ENCODE measurements around the gene GREB1L. TPM values are rescaled to one million over a fixed set of nuclear protein-coding genes. Genes with fewer than 3 reads are reported as not detected.

GREB1L gene
- total RNA-seq, 1 experiment from 2014 or later, result 1.2 TPM

GRCh38 chr18:21330122-21330701 lies 88.2 kb downstream of the GREB1L start:
- Histone ChIP-seq H3K4me1 (replicated peaks) (peaks cover 10% of the 10 kb centered on the region), H3K9me3 (replicated peaks) (no peaks in the 10 kb centered on the region), H3K4me3 (no peak overlapping the region), H3K36me3 (no peaks in the 10 kb centered on the region), H3K27ac (no peak overlapping the region), H3K27me3 (replicated peaks) (peaks cover 5% of the 10 kb centered on the region; the same call in 1 of the 2 replicates)
- DNase-seq (ENCODE audit: low read depth in 1 of 2, low spot score in 2 of 2), result peak in 1 of 2 experiments; percentile 16

- Histone ChIP-seq H3K36me3 (no peaks in the 10 kb centered on the region), H3K27me3 (replicated peaks) (peaks cover 5% of the 10 kb centered on the region; the same call in 1 of the 2 replicates), H3K4me3 (no peak overlapping the region), H3K4me1 (replicated peaks) (peaks cover 14% of the 10 kb centered on the region), H3K27ac (no peak overlapping the region), H3K9me3 (replicated peaks) (no peaks in the 10 kb centered on the region)
- DNase-seq (ENCODE audit: low read depth in 1 of 2, low spot score in 2 of 2), result no peak
These were observed 89.0 kb downstream of the GREB1L start for GRCh38 chr18:21331065-21331464.

GRCh38 chr18:21335927-21336488 lies 94.0 kb downstream of the GREB1L start:
- Histone ChIP-seq H3K36me3 (no peaks in the 10 kb centered on the region), H3K27ac (no peak overlapping the region), H3K4me1 (replicated peaks) (peaks cover 4% of the 10 kb centered on the region), H3K27me3 (replicated peaks) (no peaks in the 10 kb centered on the region), H3K9me3 (replicated peaks) (no peaks in the 10 kb centered on the region; the same call in 1 of the 2 replicates), H3K4me3 (no peak overlapping the region)
- no peak for DNase-seq (ENCODE audit: low read depth in 1 of 2, low spot score in 2 of 2)

- H3K4me1 ChIP-seq (replicated peaks), result peaks cover 4% of the 10 kb centered on the region
- H3K27ac ChIP-seq, result no peak overlapping the region
- H3K4me3 ChIP-seq, result no peak overlapping the region
- H3K9me3 ChIP-seq (replicated peaks), result no peaks in the 10 kb centered on the region; the same call in 1 of the 2 replicates
- no peaks in the 10 kb centered on the region for H3K36me3 ChIP-seq
- DNase-seq (ENCODE audit: low read depth in 1 of 2, low spot score in 2 of 2), result no peak
- no peaks in the 10 kb centered on the region for H3K27me3 ChIP-seq (replicated peaks)
These were observed 94.8 kb downstream of the GREB1L start for GRCh38 chr18:21336846-21337245.

GRCh38 chr18:21341141-21341540 lies 99.1 kb downstream of the GREB1L start:
- H3K27me3 ChIP-seq (replicated peaks), result no peaks in the 10 kb centered on the region; the same call in 1 of the 2 replicates
- DNase-seq (ENCODE audit: low read depth in 1 of 2, low spot score in 2 of 2), result no peak
- no peak overlapping the region for H3K4me3 ChIP-seq
- no peak overlapping the region for H3K27ac ChIP-seq
- no peaks in the 10 kb centered on the region; the same call in 1 of the 2 replicates for H3K9me3 ChIP-seq (replicated peaks)
- no peaks in the 10 kb centered on the region for H3K36me3 ChIP-seq
- no peaks in the 10 kb centered on the region; the same call in 1 of the 2 replicates for H3K4me1 ChIP-seq (replicated peaks)

- no peak overlapping the region for H3K4me3 ChIP-seq
- no peak overlapping the region for H3K27ac ChIP-seq
- H3K9me3 ChIP-seq (replicated peaks), result no peaks in the 10 kb centered on the region; the same call in 1 of the 2 replicates
- no peaks in the 10 kb centered on the region; the same call in 1 of the 2 replicates for H3K27me3 ChIP-seq (replicated peaks)
- H3K36me3 ChIP-seq, result no peaks in the 10 kb centered on the region
- no peaks in the 10 kb centered on the region for H3K4me1 ChIP-seq (replicated peaks)
- no peak for DNase-seq (ENCODE audit: low read depth in 1 of 2, low spot score in 2 of 2)
These were observed 100.3 kb downstream of the GREB1L start for GRCh38 chr18:21342372-21342771.

GRCh38 chr18:21344860-21345259 lies 102.8 kb downstream of the GREB1L start:
- H3K36me3 ChIP-seq, result no peaks in the 10 kb centered on the region
- no peak overlapping the region for H3K27ac ChIP-seq
- no peaks in the 10 kb centered on the region; the same call in 1 of the 2 replicates for H3K27me3 ChIP-seq (replicated peaks)
- no peak overlapping the region for H3K4me3 ChIP-seq
- no peaks in the 10 kb centered on the region; the same call in 1 of the 2 replicates for H3K9me3 ChIP-seq (replicated peaks)
- H3K4me1 ChIP-seq (replicated peaks), result no peaks in the 10 kb centered on the region
- no peak for DNase-seq (ENCODE audit: low read depth in 1 of 2, low spot score in 2 of 2)

GRCh38 chr18:21345840-21346239 lies 103.8 kb downstream of the GREB1L start:
- Histone ChIP-seq H3K4me3 (no peak overlapping the region), H3K27ac (no peak overlapping the region), H3K27me3 (replicated peaks) (no peaks in the 10 kb centered on the region; the same call in 1 of the 2 replicates), H3K9me3 (replicated peaks) (no peaks in the 10 kb centered on the region; the same call in 1 of the 2 replicates), H3K4me1 (replicated peaks) (no peaks in the 10 kb centered on the region), H3K36me3 (no peaks in the 10 kb centered on the region)
- DNase-seq (ENCODE audit: low read depth in 1 of 2, low spot score in 2 of 2), result no peak

- H3K4me3 ChIP-seq, result no peak overlapping the region
- H3K36me3 ChIP-seq, result no peaks in the 10 kb centered on the region
- no peaks in the 10 kb centered on the region for H3K4me1 ChIP-seq (replicated peaks)
- DNase-seq (ENCODE audit: low read depth in 1 of 2, low spot score in 2 of 2), result no peak
- H3K9me3 ChIP-seq (replicated peaks), result no peaks in the 10 kb centered on the region
- no peak overlapping the region for H3K27ac ChIP-seq
- no peaks in the 10 kb centered on the region for H3K27me3 ChIP-seq (replicated peaks)
These were observed 117.7 kb downstream of the GREB1L start for GRCh38 chr18:21359746-21360145.

- Histone ChIP-seq H3K4me3 (no peak overlapping the region), H3K36me3 (no peaks in the 10 kb centered on the region), H3K27me3 (replicated peaks) (no peaks in the 10 kb centered on the region), H3K9me3 (replicated peaks) (no peaks in the 10 kb centered on the region), H3K27ac (no peak overlapping the region), H3K4me1 (replicated peaks) (no peaks in the 10 kb centered on the region)
- no peak for DNase-seq (ENCODE audit: low read depth in 1 of 2, low spot score in 2 of 2)
These were observed 119.4 kb downstream of the GREB1L start for GRCh38 chr18:21361307-21361880.

GRCh38 chr18:21362831-21363230 lies 120.8 kb downstream of the GREB1L start:
- DNase-seq (ENCODE audit: low read depth in 1 of 2, low spot score in 2 of 2), result no peak
- Histone ChIP-seq H3K9me3 (replicated peaks) (no peaks in the 10 kb centered on the region), H3K4me3 (no peak overlapping the region), H3K27ac (no peak overlapping the region), H3K27me3 (replicated peaks) (no peaks in the 10 kb centered on the region), H3K36me3 (no peaks in the 10 kb centered on the region), H3K4me1 (replicated peaks) (no peaks in the 10 kb centered on the region)

GRCh38 chr18:21363348-21363747 lies 121.3 kb downstream of the GREB1L start:
- H3K4me1 ChIP-seq (replicated peaks), result no peaks in the 10 kb centered on the region
- H3K36me3 ChIP-seq, result no peaks in the 10 kb centered on the region
- H3K27me3 ChIP-seq (replicated peaks), result no peaks in the 10 kb centered on the region
- DNase-seq (ENCODE audit: low read depth in 1 of 2, low spot score in 2 of 2), result no peak
- H3K9me3 ChIP-seq (replicated peaks), result no peaks in the 10 kb centered on the region
- H3K27ac ChIP-seq, result no peak overlapping the region
- no peak overlapping the region for H3K4me3 ChIP-seq

- H3K4me1 ChIP-seq (replicated peaks), result 0 out of 2 replicates have a peak, but pooled peaks cover 4% of the 10 kb centered on the region
- H3K4me3 ChIP-seq, result no peak overlapping the region
- H3K27me3 ChIP-seq (replicated peaks), result peaks cover 4% of the 10 kb centered on the region; the same call in 1 of the 2 replicates
- H3K27ac ChIP-seq, result no peak overlapping the region
- no peak for DNase-seq (ENCODE audit: low read depth in 1 of 2, low spot score in 2 of 2)
- H3K9me3 ChIP-seq (replicated peaks), result no peaks in the 10 kb centered on the region
- H3K36me3 ChIP-seq, result no peaks in the 10 kb centered on the region
These were observed 122.4 kb downstream of the GREB1L start for GRCh38 chr18:21364471-21364870.

GRCh38 chr18:21366896-21367295 lies 124.9 kb downstream of the GREB1L start:
- H3K27ac ChIP-seq, result no peak overlapping the region
- 0 out of 2 replicates have a peak, but pooled peaks cover 4% of the 10 kb centered on the region for H3K4me1 ChIP-seq (replicated peaks)
- no peaks in the 10 kb centered on the region for H3K9me3 ChIP-seq (replicated peaks)
- no peak for DNase-seq (ENCODE audit: low read depth in 1 of 2, low spot score in 2 of 2)
- peaks cover 4% of the 10 kb centered on the region; the same call in 1 of the 2 replicates for H3K27me3 ChIP-seq (replicated peaks)
- H3K4me3 ChIP-seq, result no peak overlapping the region
- no peaks in the 10 kb centered on the region for H3K36me3 ChIP-seq

Data from SJSA1 (cell line).